ENCODE data around the gene KRT16. TPM values are rescaled to one million over a fixed set of nuclear protein-coding genes. Genes with fewer than 3 reads are reported as not detected.
"Not testable (repeated sequence)": the region's sequence is repeated elsewhere in the genome, so short reads cannot be mapped to it uniquely, and the experiment has no call there.

The KRT16 gene
- total and polyA plus RNA-seq, 2 experiments from 2014 or later = 0.90 to 2.5 TPM

DNA sequence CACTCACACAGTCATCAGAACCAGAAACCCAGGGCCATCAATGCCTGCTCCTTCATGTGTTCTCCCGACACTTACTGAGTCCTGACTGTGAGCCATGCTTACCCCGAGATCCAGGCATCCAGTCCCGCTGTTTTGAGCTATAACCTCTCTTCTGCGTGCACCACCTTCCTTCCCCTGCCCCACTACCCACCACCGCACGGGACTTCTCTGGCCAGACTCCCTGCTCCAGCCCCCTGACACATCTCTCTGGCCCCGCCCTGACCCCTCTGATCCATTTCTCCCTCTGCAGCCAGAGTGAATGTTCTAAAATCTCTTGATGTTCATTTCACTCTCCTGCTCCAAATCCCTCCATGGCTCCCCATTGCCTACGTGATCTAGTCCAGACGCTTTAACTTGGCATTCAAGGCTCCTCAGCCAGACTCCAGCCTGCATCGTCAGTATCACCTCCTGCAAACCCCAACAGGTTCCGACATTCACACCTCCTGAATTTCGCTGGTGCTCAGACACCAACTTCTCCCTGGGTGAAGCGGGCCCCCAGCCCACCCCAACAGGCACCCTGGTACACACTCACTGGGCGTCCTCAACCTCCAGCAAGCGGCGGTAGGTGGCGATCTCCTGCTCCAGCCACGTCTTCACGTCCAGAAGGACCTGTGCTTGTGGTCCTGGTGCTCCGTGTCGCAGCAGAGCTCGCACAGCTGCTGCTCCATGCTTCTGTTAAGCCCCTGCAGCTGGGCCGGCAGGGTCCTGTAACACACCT, 14.9 kb upstream of the KRT16 start:
- 79 to 85% methylated on average over 21 to 23 of the region's 23 CpGs for WGBS, 2 experiments (ENCODE audit: low coverage in 1 of 2, low lambda C conversion rate in 2 of 2, missing lambda C conversion rate in 2 of 2)
- no peak for TF ChIP-seq EZH2phosphoT487 (IDR thresholded peaks at IDR 0.05; ENCODE audit: insufficient read depth, low read depth)
- TF ChIP-seq EZH2 (IDR thresholded peaks at IDR 0.05; ENCODE audit: insufficient read depth, poor library complexity, severe bottlenecking) = no peak
- H3K4me3 ChIP-seq = no peak overlapping the region
- no peaks in the 10 kb centered on the region for H3F3A ChIP-seq (ENCODE audit: insufficient read depth)
- H3K79me2 ChIP-seq (ENCODE audit: insufficient read depth) = no peaks in the 10 kb centered on the region
- no peak overlapping the region for H2AFZ ChIP-seq
- H3K9me2 ChIP-seq (ENCODE audit: insufficient read depth) = no peaks in the 10 kb centered on the region
- no peak for DNase-seq
- H3K27ac ChIP-seq = no peak overlapping the region
- in situ Hi-C loops (cut with MboI) = no loop called here
- H4K20me1 ChIP-seq (ENCODE audit: insufficient read depth) = no peaks in the 10 kb centered on the region
- no peaks in the 10 kb centered on the region for H3K4me1 ChIP-seq (ENCODE audit: insufficient read depth)
- H3K4me2 ChIP-seq (ENCODE audit: unreplicated experiment) = no peak overlapping the region
- H3K27me3 ChIP-seq (replicated peaks; ENCODE audit: insufficient read depth) = no peaks in the 10 kb centered on the region
- H3K9me3 ChIP-seq (ENCODE audit: low read depth) = no peaks in the 10 kb centered on the region
- no peak overlapping the region for H3K9ac ChIP-seq
- H3K36me3 ChIP-seq (ENCODE audit: low read depth) = no peaks in the 10 kb centered on the region

DNA sequence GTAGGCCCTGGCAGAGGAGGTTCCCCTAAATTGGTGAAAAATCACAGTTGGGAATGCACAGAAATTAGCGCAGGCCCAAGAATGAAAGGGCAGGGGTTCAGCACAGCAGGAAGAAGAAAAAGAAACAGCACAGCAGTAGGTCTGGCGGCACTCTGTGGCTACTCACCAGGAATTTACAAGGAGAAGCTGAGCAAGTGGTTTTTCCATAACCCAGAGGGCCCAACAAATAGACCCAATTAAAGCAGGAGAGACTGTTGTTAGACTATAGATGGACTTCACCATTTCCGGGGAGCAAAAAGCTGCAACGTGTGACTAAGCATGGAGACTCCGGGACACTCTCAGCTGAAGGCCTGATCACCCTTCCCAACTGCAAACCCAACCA, 14.3 kb upstream of the KRT16 start:
- H3K9me2 ChIP-seq (ENCODE audit: insufficient read depth); in situ Hi-C loops (cut with MboI): not testable (repeated sequence)
- 68 to 69% methylated on average over 5 of the region's 5 CpGs for WGBS, 2 experiments (ENCODE audit: low coverage in 1 of 2, low lambda C conversion rate in 2 of 2, missing lambda C conversion rate in 2 of 2)

DNA sequence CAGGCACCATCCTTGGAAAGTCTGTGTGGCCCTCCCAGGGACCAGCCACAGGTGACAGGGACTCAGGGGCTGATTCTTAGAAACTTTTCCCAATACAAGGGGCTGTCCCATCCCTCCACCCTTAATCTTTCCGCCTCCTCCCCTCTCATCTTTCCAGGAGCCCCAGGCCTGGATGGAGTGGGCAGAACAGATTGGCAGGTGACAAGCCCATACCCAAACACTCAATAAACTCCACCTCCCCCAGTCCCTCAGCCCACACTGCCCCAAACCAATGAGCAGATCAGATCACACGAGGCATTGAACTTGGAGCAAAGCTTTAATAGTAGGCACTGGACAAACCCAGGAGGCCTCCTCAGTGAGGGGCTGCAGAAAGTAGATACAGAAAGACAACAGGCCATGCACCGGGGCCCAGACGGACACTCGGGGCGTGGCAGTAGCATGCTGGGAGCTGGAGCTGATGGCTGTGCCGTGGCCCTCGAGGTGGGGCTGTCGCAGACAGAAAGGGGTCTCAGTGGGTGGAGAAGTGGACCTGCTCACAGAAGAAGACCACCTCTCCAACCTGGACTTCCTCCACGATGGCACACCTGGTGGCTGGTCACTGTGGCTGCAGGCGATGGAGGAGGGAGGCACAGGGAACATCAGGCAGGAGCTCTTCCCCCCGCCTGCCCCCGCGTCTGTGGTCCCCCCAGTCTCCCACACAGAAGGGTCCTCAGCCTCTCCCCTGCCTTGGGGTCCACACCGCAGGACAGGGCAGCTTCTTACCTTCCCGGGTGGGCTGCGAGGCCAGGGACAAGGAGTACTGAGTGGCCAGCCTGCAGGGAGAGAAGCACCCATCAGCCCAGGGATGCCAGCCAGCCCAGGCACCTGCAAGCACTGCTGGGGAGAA, 13.7 kb upstream of the KRT16 start:
- H3K4me3 ChIP-seq; DNase-seq; H3K9ac ChIP-seq; H2AFZ ChIP-seq; H4K20me1 ChIP-seq (ENCODE audit: insufficient read depth); H3K4me2 ChIP-seq (ENCODE audit: unreplicated experiment); H3K36me3 ChIP-seq (ENCODE audit: low read depth); H3K27ac ChIP-seq; in situ Hi-C loops (cut with MboI); H3F3A ChIP-seq (ENCODE audit: insufficient read depth); H3K79me2 ChIP-seq (ENCODE audit: insufficient read depth); H3K4me1 ChIP-seq (ENCODE audit: insufficient read depth); H3K27me3 ChIP-seq (replicated peaks; ENCODE audit: insufficient read depth); H3K9me3 ChIP-seq (ENCODE audit: low read depth); H3K9me2 ChIP-seq (ENCODE audit: insufficient read depth): not testable (repeated sequence)
- WGBS, 2 experiments (ENCODE audit: low coverage in 1 of 2, low lambda C conversion rate in 2 of 2, missing lambda C conversion rate in 2 of 2) = 72 to 76% methylated on average over 16 to 17 of the region's 17 CpGs

More for the DNA sequence above, 14.3 kb upstream of the KRT16 start:
- H3K79me2 ChIP-seq (ENCODE audit: insufficient read depth); H3K9ac ChIP-seq; H3K27me3 ChIP-seq (replicated peaks; ENCODE audit: insufficient read depth); H2AFZ ChIP-seq; H3K9me3 ChIP-seq (ENCODE audit: low read depth); H3F3A ChIP-seq (ENCODE audit: insufficient read depth); H3K4me3 ChIP-seq; H3K27ac ChIP-seq; H3K36me3 ChIP-seq (ENCODE audit: low read depth); H3K4me2 ChIP-seq (ENCODE audit: unreplicated experiment); H4K20me1 ChIP-seq (ENCODE audit: insufficient read depth); H3K4me1 ChIP-seq (ENCODE audit: insufficient read depth); DNase-seq: not testable (repeated sequence)

- Histone ChIP-seq H3K9ac (no peak overlapping the region), H3K9me3 (ENCODE audit: low read depth) (no peaks in the 10 kb centered on the region), H3K4me1 (ENCODE audit: insufficient read depth) (no peaks in the 10 kb centered on the region), H3K27me3 (replicated peaks; ENCODE audit: insufficient read depth) (no peaks in the 10 kb centered on the region), H3K9me2 (ENCODE audit: insufficient read depth) (no peaks in the 10 kb centered on the region), H3F3A (ENCODE audit: insufficient read depth) (no peaks in the 10 kb centered on the region), H2AFZ (no peak overlapping the region), H3K4me3 (no peak overlapping the region), H3K79me2 (ENCODE audit: insufficient read depth) (no peaks in the 10 kb centered on the region), H3K36me3 (ENCODE audit: low read depth) (no peaks in the 10 kb centered on the region), H3K27ac (no peak overlapping the region), H3K4me2 (ENCODE audit: unreplicated experiment) (no peak overlapping the region), H4K20me1 (ENCODE audit: insufficient read depth) (no peaks in the 10 kb centered on the region)
- no peak for DNase-seq
- in situ Hi-C loops (cut with MboI) = no loop called here
- TF ChIP-seq EZH2phosphoT487 (IDR thresholded peaks at IDR 0.05; ENCODE audit: insufficient read depth, low read depth) (no peak), EZH2 (IDR thresholded peaks at IDR 0.05; ENCODE audit: insufficient read depth, poor library complexity, severe bottlenecking) (no peak)
- 76 to 80% methylated on average over 14 to 16 of the region's 16 CpGs for WGBS, 2 experiments (ENCODE audit: low coverage in 1 of 2, low lambda C conversion rate in 2 of 2, missing lambda C conversion rate in 2 of 2)
Observed at GRCh38 chr17:41625602-41626001, 13.0 kb upstream of the KRT16 start.

Measured in GM23248 (cell line).